HepG2 (cell line): ENCODE data around the gene RRP12. TPM values are rescaled to one million over a fixed set of nuclear protein-coding genes. Genes with fewer than 3 reads are reported as not detected.

Experiments
- ATAC-seq: fragments of 200-7000 bp; cut with Tn5 transposase; 3 replicates; pipeline ENCODE4 v1.9.1; 2020; ENCODE audit warnings: mild to moderate bottlenecking, moderate library complexity
- BruUV-seq: library from RNA; stranded (reverse); fragments of 400-500 nt; replicated peaks from 2 replicates; lab custom pipeline; 2021; lab: Mats Ljungman, UMichigan
- CTCF ChIA-PET: fragments of 300-600 bp; formaldehyde crosslinking; extraction: SDS; loops from one replicate; lab custom pipeline; 2021; ENCODE audit warnings: low total read pairs, inconsistent platforms, low intra/inter-chr PET ratio; lab: Yijun Ruan, JAX
- POLR2A ChIA-PET: fragments of 350-600 bp; sonication (Branson Sonifier 250); formaldehyde crosslinking; loops from one replicate; lab custom pipeline; 2020; ENCODE audit warnings: antibody characterized with exemption, inconsistent platforms; lab: Yijun Ruan, JAX
- DNase-seq: peaks from one replicate; pipeline ENCODE4 v3.0.0-alpha.2; 2015; ENCODE audit warnings: low spot score
- FAIRE-seq: peaks from 3 replicates; lab custom pipeline; 2011; peaks lifted over from hg19 to GRCh38; lab: Jason Lieb, UNC
- H2AFZ ChIP-seq: one replicate; pipeline ENCODE4 v1.6.1; 2011; ENCODE audit warnings: low read length, inconsistent platforms
- H3K27ac ChIP-seq: fragments of 300-600 bp; 3 replicates; pipeline ENCODE4 v1.8.0; 2011; ENCODE audit warnings: mixed run types, mild to moderate bottlenecking, mixed read lengths, low read length, inconsistent platforms; ENCODE audit not compliant: insufficient read depth; ENCODE audit errors: extremely low read length
- H3K27me3 ChIP-seq, 2 experiments: fragments of 200-600 bp in 1 of 2; 2 replicates in 1 of 2; 3 replicates in 1 of 2; pipeline versions ENCODE4 v1.6.0 to v1.8.0; 2011; ENCODE audit warnings: low read length in 2 of 2, mild to moderate bottlenecking in 2 of 2, moderate library complexity in 2 of 2, inconsistent platforms in 1 of 2; ENCODE audit not compliant: insufficient read depth in 2 of 2, control insufficient read depth in 1 of 2
- H3K36me3 ChIP-seq, 2 experiments: fragments of 200-600 bp in 1 of 2; replicated peaks in 1 of 2; 2 replicates in 1 of 2; 3 replicates in 1 of 2; pipeline versions ENCODE4 v1.5.1 to v1.8.0; 2011; ENCODE audit warnings: low read length in 2 of 2, inconsistent platforms in 1 of 2; ENCODE audit not compliant: insufficient read depth in 2 of 2, control insufficient read depth in 1 of 2
- H3K4me1 ChIP-seq: 2 replicates; pipeline ENCODE4 v1.5.1; 2012; ENCODE audit warnings: low read length, inconsistent platforms; ENCODE audit not compliant: insufficient read depth
- H3K4me2 ChIP-seq: 2 replicates; pipeline ENCODE4 v1.6.0; 2011; ENCODE audit warnings: low read depth, low read length, inconsistent platforms
- H3K4me3 ChIP-seq, 3 experiments: fragments of 200-600 bp in 1 of 3; sonication (generic), shearing (Covaris generic) in 1 of 3; replicated peaks in 1 of 3; 2 replicates each; pipeline ENCODE4 v1.5.1; 2011 to 2016; ENCODE audit warnings: low read length in 3 of 3, inconsistent platforms in 2 of 3, low read depth in 2 of 3, mild to moderate bottlenecking in 2 of 3, control low read depth in 1 of 3, mixed read lengths in 1 of 3; ENCODE audit not compliant: insufficient read depth in 1 of 3
- H3K79me2 ChIP-seq: one replicate; pipeline ENCODE4 v1.6.1; 2011; ENCODE audit warnings: low read length, inconsistent platforms; ENCODE audit not compliant: insufficient read depth
- H3K9ac ChIP-seq: 2 replicates; pipeline ENCODE4 v1.6.0; 2011; ENCODE audit warnings: mild to moderate bottlenecking, low read depth, low read length, inconsistent platforms; ENCODE audit not compliant: insufficient read depth
- H3K9me3 ChIP-seq: 2 replicates; pipeline ENCODE4 v1.5.1; 2012; ENCODE audit warnings: mild to moderate bottlenecking, low read length
- H4K20me1 ChIP-seq: 2 replicates; pipeline ENCODE4 v1.6.0; 2011; ENCODE audit warnings: inconsistent platforms, mild to moderate bottlenecking, low read length, moderate library complexity; ENCODE audit not compliant: insufficient read depth
- WGBS: methylation state at CpG from one replicate; pipeline ENCODE4 v1.1.6; 2017; ENCODE audit warnings: low lambda C conversion rate; 5-methylcytosine and 5-hydroxymethylcytosine counted together
- in situ Hi-C: cut with HindIII; loops from 2 replicates; pipeline ENCODE4 v1.10.0; 2017; ENCODE audit warnings: low pct_unique_long_range_greater_than_20kb; ENCODE audit not compliant: extremely low pct_ligation_motif_present
- intact Hi-C: fragments of 100-400 bp; cut with micrococcal nuclease; formaldehyde crosslinking; loops from one replicate; pipeline ENCODE4 v1.10.0; 2022; ENCODE audit not compliant: unreplicated experiment
- polyA plus RNA-seq, 8 experiments: library from polyadenylated mRNA; depleted of rRNA in 3 of 8; stranded (reverse) in 7 of 8; unstranded in 1 of 8; fragments of >200 nt; fragmentation: Illumina TruSeq in 4 of 8; extraction: Trizol in 4 of 8; gene quantifications; 2 replicates each; pipeline versions ENCODE4 v1.2.1 to v1.2.3, GENCODE V29; 2011 to 2016; ENCODE audit warnings: low read depth in 4 of 8, missing spikeins in 1 of 8, mixed read lengths in 1 of 8; ENCODE audit not compliant: insufficient read depth in 1 of 8
- total RNA-seq, 5 experiments: library from RNA; depleted of rRNA; stranded (reverse); fragments of >200 nt; fragmentation: Illumina TruSeq; extraction: Trizol; gene quantifications; 2 replicates each; pipeline ENCODE4 v1.2.3, GENCODE V29; 2016; ENCODE audit warnings: low read depth in 1 of 5
- TF ChIP-seq, protein P1 (sequence below): sonication (generic); formaldehyde crosslinking; IDR thresholded peaks from 2 replicates; pipeline ENCODE4 v1.5.1; 2020; ENCODE audit warnings: mild to moderate bottlenecking, missing genetic modification reagents, moderate library complexity
- TF ChIP-seq, protein P2 (sequence below): sonication (generic); formaldehyde crosslinking; IDR thresholded peaks from 2 replicates; pipeline ENCODE4 v1.8.0; 2022; ENCODE audit warnings: mild to moderate bottlenecking, missing genetic modification reagents, moderate library complexity

The RRP12 gene
- total and polyA plus RNA-seq, 2 of the 13 experiments (the other 11 are each of a cell fraction or from before 2014, with no cell fraction given), result 13.2 to 39.4 TPM

DNA sequence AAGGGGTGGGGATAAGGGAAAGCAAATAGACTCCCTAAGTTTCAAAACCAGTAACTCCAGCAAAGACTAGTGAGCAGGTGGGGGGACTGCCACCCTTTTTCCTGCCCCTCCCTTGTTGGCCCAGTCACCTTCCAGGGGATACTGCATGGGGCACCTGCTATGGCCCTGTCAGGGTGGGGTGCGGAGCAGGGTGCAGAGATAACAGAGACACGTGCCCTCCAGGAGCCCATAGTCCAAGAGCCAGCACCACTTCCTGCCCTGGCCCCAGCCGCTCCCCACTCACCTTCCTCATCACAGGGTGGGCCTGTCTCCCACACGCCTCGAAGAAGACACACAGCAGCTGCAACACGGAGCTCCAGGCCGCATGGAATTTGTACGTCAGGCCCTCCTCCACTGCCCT, 20.6 kb downstream of the RRP12 start:
- H3K27me3 ChIP-seq, result no peaks in the 10 kb centered on the region
- 98% methylated on average over 6 of the region's 8 CpGs for WGBS
- ChIA-PET CTCF (no interaction called here), POLR2A (no interaction called here)
- no peaks in the 10 kb centered on the region for H3K9me3 ChIP-seq
- H3K27ac ChIP-seq, result no peak overlapping the region
- no peak overlapping the region for H3K4me2 ChIP-seq
- ATAC-seq (no peak), DNase-seq (no peak), FAIRE-seq (no peak)
- TF ChIP-seq, protein P1, sequence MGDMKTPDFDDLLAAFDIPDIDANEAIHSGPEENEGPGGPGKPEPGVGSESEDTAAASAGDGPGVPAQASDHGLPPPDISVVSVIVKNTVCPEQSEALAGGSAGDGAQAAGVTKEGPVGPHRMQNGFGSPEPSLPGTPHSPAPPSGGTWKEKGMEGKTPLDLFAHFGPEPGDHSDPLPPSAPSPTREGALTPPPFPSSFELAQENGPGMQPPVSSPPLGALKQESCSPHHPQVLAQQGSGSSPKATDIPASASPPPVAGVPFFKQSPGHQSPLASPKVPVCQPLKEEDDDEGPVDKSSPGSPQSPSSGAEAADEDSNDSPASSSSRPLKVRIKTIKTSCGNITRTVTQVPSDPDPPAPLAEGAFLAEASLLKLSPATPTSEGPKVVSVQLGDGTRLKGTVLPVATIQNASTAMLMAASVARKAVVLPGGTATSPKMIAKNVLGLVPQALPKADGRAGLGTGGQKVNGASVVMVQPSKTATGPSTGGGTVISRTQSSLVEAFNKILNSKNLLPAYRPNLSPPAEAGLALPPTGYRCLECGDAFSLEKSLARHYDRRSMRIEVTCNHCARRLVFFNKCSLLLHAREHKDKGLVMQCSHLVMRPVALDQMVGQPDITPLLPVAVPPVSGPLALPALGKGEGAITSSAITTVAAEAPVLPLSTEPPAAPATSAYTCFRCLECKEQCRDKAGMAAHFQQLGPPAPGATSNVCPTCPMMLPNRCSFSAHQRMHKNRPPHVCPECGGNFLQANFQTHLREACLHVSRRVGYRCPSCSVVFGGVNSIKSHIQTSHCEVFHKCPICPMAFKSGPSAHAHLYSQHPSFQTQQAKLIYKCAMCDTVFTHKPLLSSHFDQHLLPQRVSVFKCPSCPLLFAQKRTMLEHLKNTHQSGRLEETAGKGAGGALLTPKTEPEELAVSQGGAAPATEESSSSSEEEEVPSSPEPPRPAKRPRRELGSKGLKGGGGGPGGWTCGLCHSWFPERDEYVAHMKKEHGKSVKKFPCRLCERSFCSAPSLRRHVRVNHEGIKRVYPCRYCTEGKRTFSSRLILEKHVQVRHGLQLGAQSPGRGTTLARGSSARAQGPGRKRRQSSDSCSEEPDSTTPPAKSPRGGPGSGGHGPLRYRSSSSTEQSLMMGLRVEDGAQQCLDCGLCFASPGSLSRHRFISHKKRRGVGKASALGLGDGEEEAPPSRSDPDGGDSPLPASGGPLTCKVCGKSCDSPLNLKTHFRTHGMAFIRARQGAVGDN (CRISPR knock-in tag), result 0 out of 2 replicates have a peak, but pooled peaks have one; percentile 15
- TF ChIP-seq, protein P2, sequence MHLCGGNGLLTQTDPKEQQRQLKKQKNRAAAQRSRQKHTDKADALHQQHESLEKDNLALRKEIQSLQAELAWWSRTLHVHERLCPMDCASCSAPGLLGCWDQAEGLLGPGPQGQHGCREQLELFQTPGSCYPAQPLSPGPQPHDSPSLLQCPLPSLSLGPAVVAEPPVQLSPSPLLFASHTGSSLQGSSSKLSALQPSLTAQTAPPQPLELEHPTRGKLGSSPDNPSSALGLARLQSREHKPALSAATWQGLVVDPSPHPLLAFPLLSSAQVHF (CRISPR knock-in tag), result no peak
- no peak overlapping the region for H2AFZ ChIP-seq
- BruUV-seq, result no TSS peak
- H4K20me1 ChIP-seq, result no peaks in the 10 kb centered on the region
- in situ Hi-C loops (no loop called here), intact Hi-C loops (no loop called here)
- H3K4me1 ChIP-seq, result no peaks in the 10 kb centered on the region
- no peak overlapping the region for H3K9ac ChIP-seq
- no peaks in the 10 kb centered on the region for H3K79me2 ChIP-seq
- no peak overlapping the region for H3K4me3 ChIP-seq
- H3K36me3 ChIP-seq, result peaks cover 24 to 61% of the 10 kb centered on the region in 2 experiments; a peak in 4 of 5 replicates
